Neural crest cell (in vitro differentiated cells): ENCODE results near the gene ZNF358. TPM values are rescaled to one million over a fixed set of nuclear protein-coding genes. Genes with fewer than 3 reads are reported as not detected.

Experiments used
- DNase-seq: peaks from one replicate; pipeline ENCODE4 v3.0.0; 2021; ENCODE audit warnings: low read depth, mixed read lengths, low spot score
- H3K27ac Mint-ChIP-seq: one replicate; pipeline ENCODE4 v1.8.0; 2021; ENCODE audit warnings: mild to moderate bottlenecking, mixed read lengths; ENCODE audit not compliant: unreplicated experiment
- H3K27me3 Mint-ChIP-seq: 2 replicates; pipeline ENCODE4 v1.8.0; 2021; ENCODE audit warnings: low read depth, mild to moderate bottlenecking, mixed read lengths
- H3K36me3 Mint-ChIP-seq: 2 replicates; pipeline ENCODE4 v1.8.0; 2021; ENCODE audit warnings: low read depth, mild to moderate bottlenecking, mixed read lengths
- H3K4me1 Mint-ChIP-seq: 2 replicates; pipeline ENCODE4 v1.8.0; 2021; ENCODE audit warnings: mixed read lengths
- H3K4me3 Mint-ChIP-seq: one replicate; pipeline ENCODE4 v1.8.0; 2021; ENCODE audit warnings: mild to moderate bottlenecking, mixed read lengths
- H3K9me3 Mint-ChIP-seq: 2 replicates; pipeline ENCODE4 v1.8.0; 2021; ENCODE audit warnings: mixed read lengths
- total RNA-seq: library from RNA; stranded (reverse); gene quantifications from 2 replicates; pipeline ENCODE4 v1.2.1, GENCODE V29; 2021
- TF ChIP-seq, protein P1 (sequence below): fragments of 200-600 bp; sonication (generic); conservative IDR thresholded peaks from 2 replicates; pipeline ENCODE4 v1.5.0; 2021; ENCODE audit warnings: antibody characterized with exemption, mild to moderate bottlenecking

The ZNF358 gene
- total RNA-seq, 1 donor from 2014 or later: 75.6 TPM

DNA sequence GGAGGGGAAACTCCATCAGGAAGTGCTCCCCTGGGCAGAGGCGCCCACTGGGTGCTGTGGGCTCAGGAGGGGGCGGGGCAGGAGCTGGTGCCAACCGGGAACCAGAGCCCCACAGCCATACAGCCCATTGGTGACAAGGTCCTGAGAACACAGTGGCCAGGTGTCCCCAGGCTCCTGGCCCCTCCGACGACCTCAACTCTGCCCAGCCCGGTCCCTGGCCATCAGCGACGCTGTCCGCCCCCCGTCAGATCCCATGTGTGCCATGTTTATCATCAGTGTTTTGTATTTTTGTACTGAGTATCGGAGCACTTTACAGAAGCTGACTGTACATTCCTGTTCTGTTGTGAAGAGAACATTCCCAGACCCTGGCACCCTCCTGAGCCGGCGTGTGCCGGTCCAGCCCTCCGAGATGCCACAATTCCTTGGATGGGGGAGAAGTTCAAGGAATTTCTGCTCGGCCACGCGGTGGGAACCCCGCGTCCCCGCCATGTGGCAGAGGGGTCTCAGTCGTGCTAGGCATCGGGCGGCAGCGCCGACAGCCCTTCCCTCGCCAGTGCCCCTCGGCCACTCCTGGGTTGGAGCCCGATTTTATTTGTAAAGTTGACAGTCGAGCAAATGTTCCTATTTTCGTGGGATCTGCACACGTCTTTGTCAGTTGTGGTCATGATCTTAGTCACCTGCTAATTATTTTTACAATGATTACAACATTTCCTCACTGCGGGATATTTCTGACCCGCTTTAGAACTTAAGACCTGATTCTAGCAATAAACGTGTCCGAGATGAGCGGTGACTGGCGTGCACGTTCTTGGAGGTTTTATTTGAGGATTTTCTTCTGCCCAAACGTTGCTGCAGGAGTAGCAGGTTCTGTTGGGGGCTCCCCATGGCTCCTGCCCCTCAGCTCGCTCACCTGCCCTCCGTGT, 43.9 kb upstream of the ZNF358 start:
- DNase-seq: no peak
- TF ChIP-seq, protein P1, sequence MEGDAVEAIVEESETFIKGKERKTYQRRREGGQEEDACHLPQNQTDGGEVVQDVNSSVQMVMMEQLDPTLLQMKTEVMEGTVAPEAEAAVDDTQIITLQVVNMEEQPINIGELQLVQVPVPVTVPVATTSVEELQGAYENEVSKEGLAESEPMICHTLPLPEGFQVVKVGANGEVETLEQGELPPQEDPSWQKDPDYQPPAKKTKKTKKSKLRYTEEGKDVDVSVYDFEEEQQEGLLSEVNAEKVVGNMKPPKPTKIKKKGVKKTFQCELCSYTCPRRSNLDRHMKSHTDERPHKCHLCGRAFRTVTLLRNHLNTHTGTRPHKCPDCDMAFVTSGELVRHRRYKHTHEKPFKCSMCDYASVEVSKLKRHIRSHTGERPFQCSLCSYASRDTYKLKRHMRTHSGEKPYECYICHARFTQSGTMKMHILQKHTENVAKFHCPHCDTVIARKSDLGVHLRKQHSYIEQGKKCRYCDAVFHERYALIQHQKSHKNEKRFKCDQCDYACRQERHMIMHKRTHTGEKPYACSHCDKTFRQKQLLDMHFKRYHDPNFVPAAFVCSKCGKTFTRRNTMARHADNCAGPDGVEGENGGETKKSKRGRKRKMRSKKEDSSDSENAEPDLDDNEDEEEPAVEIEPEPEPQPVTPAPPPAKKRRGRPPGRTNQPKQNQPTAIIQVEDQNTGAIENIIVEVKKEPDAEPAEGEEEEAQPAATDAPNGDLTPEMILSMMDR: no peak
- H3K27ac Mint-ChIP-seq: no peak overlapping the region

DNA sequence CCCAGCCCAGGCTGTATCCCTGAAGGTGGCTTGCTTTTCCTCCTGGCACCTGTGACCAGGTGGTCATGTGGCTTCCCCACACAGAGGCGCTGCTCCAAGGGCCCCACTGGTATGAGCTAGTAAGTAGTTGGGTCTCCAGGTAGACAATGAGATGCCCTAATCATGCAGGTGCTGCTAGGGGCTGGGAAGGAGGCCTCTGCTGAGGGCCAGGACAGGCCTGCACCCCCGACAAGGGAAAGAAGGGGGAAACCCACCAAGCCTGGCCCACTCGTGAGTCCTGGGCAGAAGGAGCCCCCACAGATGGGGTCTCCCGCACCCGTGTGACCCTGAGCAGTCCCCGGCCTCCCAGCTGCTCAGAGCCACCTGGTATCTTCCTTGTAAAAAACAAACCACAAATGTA, 40.2 kb upstream of the ZNF358 start:
- peaks cover 13% of the 10 kb centered on the region for H3K4me1 Mint-ChIP-seq
- H3K27ac Mint-ChIP-seq: no peak overlapping the region
- TF ChIP-seq, protein P1: no peak

More for the DNA sequence above, 43.9 kb upstream of the ZNF358 start:
- H3K4me1 Mint-ChIP-seq: no peaks in the 10 kb centered on the region
- no peak overlapping the region for H3K4me3 Mint-ChIP-seq
- H3K36me3 Mint-ChIP-seq: no peaks in the 10 kb centered on the region
- H3K9me3 Mint-ChIP-seq: no peaks in the 10 kb centered on the region
- H3K27me3 Mint-ChIP-seq: no peaks in the 10 kb centered on the region

DNA sequence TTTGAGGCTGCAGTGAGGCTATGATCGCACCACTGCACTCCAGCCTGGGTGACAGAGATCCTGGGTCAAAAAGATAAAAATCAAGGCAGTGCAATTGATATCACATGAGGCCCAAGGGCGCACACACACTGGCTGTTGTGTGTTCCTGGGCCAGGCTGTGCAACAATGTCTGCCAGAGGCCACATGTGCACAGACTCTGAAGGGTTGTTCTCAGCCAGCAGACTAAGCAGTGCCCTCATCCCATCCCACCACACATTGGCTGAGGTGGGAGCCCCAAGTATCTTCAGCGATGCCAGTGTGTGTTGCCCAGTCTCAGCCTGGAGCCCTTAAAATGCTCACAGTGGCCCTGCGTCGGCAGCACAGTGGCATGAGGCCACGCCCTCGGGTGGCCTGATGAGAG, 39.7 kb upstream of the ZNF358 start:
- Mint-ChIP-seq H3K4me1 (peaks cover 15% of the 10 kb centered on the region), H3K27ac (no peak overlapping the region), H3K27me3 (no peaks in the 10 kb centered on the region), H3K36me3 (no peaks in the 10 kb centered on the region), H3K9me3 (no peaks in the 10 kb centered on the region), H3K4me3 (no peak overlapping the region)
- TF ChIP-seq, protein P1: no peak
- no peak for DNase-seq

More for the DNA sequence above, 40.2 kb upstream of the ZNF358 start:
- DNase-seq: no peak
- Mint-ChIP-seq H3K36me3 (no peaks in the 10 kb centered on the region), H3K27me3 (no peaks in the 10 kb centered on the region), H3K9me3 (no peaks in the 10 kb centered on the region), H3K4me3 (no peak overlapping the region)

- TF ChIP-seq, protein P1: no peak
- no peak for DNase-seq
- Mint-ChIP-seq H3K27me3 (no peaks in the 10 kb centered on the region), H3K36me3 (no peaks in the 10 kb centered on the region), H3K9me3 (no peaks in the 10 kb centered on the region), H3K4me3 (no peak overlapping the region), H3K27ac (no peak overlapping the region), H3K4me1 (peaks cover 15% of the 10 kb centered on the region)
Measured at GRCh38 chr19:7476777-7477494, 39.0 kb upstream of the ZNF358 start.

DNA sequence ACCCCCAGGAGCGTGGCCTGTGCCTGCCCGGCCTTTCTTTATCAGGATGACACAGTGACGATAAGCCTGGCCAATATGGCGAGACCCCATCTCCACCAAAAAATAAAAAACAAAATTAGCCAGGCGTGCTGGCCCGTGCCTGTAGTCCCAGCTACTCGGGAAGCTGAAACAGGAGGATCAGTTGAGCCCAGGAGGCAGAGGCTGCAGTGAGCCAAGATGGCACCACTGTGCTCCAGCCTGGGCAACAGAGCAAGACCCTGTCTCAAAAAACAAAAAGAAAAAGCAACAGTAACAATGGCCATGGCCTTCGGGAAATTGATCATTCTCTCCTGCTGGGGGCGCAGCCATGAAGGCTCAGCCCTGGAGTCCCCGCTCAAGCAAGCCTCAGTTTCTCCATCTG, 38.1 kb upstream of the ZNF358 start:
- H3K27ac Mint-ChIP-seq: no peak overlapping the region
- no peaks in the 10 kb centered on the region for H3K9me3 Mint-ChIP-seq
- TF ChIP-seq, protein P1: no peak
- no peak overlapping the region for H3K4me3 Mint-ChIP-seq
- no peaks in the 10 kb centered on the region for H3K36me3 Mint-ChIP-seq
- H3K27me3 Mint-ChIP-seq: no peaks in the 10 kb centered on the region
- H3K4me1 Mint-ChIP-seq: peaks cover 15% of the 10 kb centered on the region
- DNase-seq: no peak
